K562 (cell line): Measurements from ENCODE around the gene ATP2A2. TPM values are rescaled to one million over a fixed set of nuclear protein-coding genes. Genes with fewer than 3 reads are reported as not detected.

Source experiments
- BMI1 ChIP-seq: fragments of 150-350 bp; IDR thresholded peaks from 2 replicates; pipeline ENCODE4 v1.6.1; 2014; ENCODE audit warnings: low read length
- CBX2 ChIP-seq: fragments of 200-600 bp; sonication (generic); IDR thresholded peaks from one replicate; pipeline ENCODE4 v1.6.1; 2012; ENCODE audit warnings: mild to moderate bottlenecking, low read length, inconsistent platforms; ENCODE audit not compliant: insufficient read depth, poor library complexity, severe bottlenecking
- CREM ChIP-seq: IDR thresholded peaks from 2 replicates; pipeline ENCODE4 v1.6.1; 2014; ENCODE audit warnings: antibody characterized with exemption, low read depth
- FOXP1 ChIP-seq: sonication (generic); formaldehyde crosslinking; IDR thresholded peaks from 2 replicates; pipeline ENCODE4 v1.8.0; 2022; ENCODE audit warnings: mild to moderate bottlenecking, missing genetic modification reagents
- KDM1A ChIP-seq, 2 experiments: fragments of 450-650 bp; IDR thresholded peaks; 2 replicates each; pipeline ENCODE4 v1.6.1; 2016; ENCODE audit warnings: mild to moderate bottlenecking in 2 of 2
- KDM4B ChIP-seq, 2 experiments: fragments of 450-650 bp in 1 of 2; sonication (generic) in 1 of 2; IDR thresholded peaks; 2 replicates each; pipeline ENCODE4 v1.6.1; 2016 to 2017; ENCODE audit warnings: borderline replicate concordance in 2 of 2, antibody characterized with exemption in 1 of 2, low read depth in 1 of 2, mild to moderate bottlenecking in 1 of 2
- NEUROD1 ChIP-seq: fragments of 150-350 bp; IDR thresholded peaks from 2 replicates; pipeline ENCODE4 v1.6.1; 2014; ENCODE audit warnings: borderline replicate concordance, low read length, low read depth; ENCODE audit not compliant: partially characterized antibody
- PHF8 ChIP-seq: fragments of 200-600 bp; sonication (generic); IDR thresholded peaks from 2 replicates; pipeline ENCODE4 v1.6.1; 2012; ENCODE audit warnings: mixed run types, mild to moderate bottlenecking, inconsistent platforms, low read length, moderate library complexity, borderline replicate concordance
- PYGO2 ChIP-seq: fragments of 450-650 bp; IDR thresholded peaks from 2 replicates; pipeline ENCODE4 v1.6.1; 2016; ENCODE audit warnings: mild to moderate bottlenecking, missing genetic modification characterization, moderate library complexity, missing compliant biosample characterization
- SNIP1 ChIP-seq: fragments of 450-650 bp; IDR thresholded peaks from 2 replicates; pipeline ENCODE4 v1.7.1; 2017; ENCODE audit warnings: low read depth, mild to moderate bottlenecking
- SRSF7 ChIP-seq: fragments of 200-400 bp; formaldehyde crosslinking; optimal IDR thresholded peaks from 2 replicates; pipeline ENCODE3; 2017; ENCODE audit warnings: mild to moderate bottlenecking, low read depth, low read length
- ZFX ChIP-seq: sonication (generic); formaldehyde crosslinking; IDR thresholded peaks from 2 replicates; pipeline ENCODE4 v1.8.0; 2022; ENCODE audit warnings: mild to moderate bottlenecking, missing genetic modification reagents, moderate library complexity
- ZNF184 ChIP-seq: sonication (generic); formaldehyde crosslinking; IDR thresholded peaks from 2 replicates; pipeline ENCODE4 v1.5.0; 2020; ENCODE audit warnings: missing genetic modification reagents
- ZNF23 ChIP-seq: fragments of 250-450 bp; sonication (Bioruptor Pico); IDR thresholded peaks from 2 replicates; pipeline ENCODE4 v1.4.0; 2020; ENCODE audit warnings: mild to moderate bottlenecking
- ZNF24 ChIP-seq: fragments of 450-650 bp; IDR thresholded peaks from 2 replicates; pipeline ENCODE4 v1.6.1; 2016
- ZNF384 ChIP-seq: IDR thresholded peaks from 2 replicates; pipeline ENCODE4 v1.6.1; 2012; ENCODE audit warnings: low read depth, low read length, improper control_type of control experiment
- ZSCAN29 ChIP-seq: fragments of 450-650 bp; IDR thresholded peaks from 2 replicates; pipeline ENCODE4 v1.6.1; 2017
- polyA plus RNA-seq, 8 experiments: library from polyadenylated mRNA; depleted of rRNA in 4 of 8; stranded (reverse) in 5 of 8; unstranded in 3 of 8; fragments of >200 nt; fragmentation: Nextera tagmentation in 2 of 8; fragmentation: Illumina TruSeq in 1 of 8; extraction: Ambion mirVana in 2 of 8; extraction: Trizol in 1 of 8; gene quantifications; 2 replicates each; pipeline versions ENCODE4 v1.2.1 to v1.2.3, GENCODE V29; 2011 to 2014; ENCODE audit warnings: inconsistent platforms in 1 of 8, missing spikeins in 1 of 8
- total RNA-seq, 7 experiments: library from RNA; depleted of rRNA in 6 of 7; stranded (reverse); fragments of >200 nt in 6 of 7; fragmentation: Illumina TruSeq in 2 of 7; extraction: Trizol in 2 of 7; gene quantifications; 2 replicates each; pipeline versions ENCODE4 v1.2.1 to v1.2.3, GENCODE V29; 2011 to 2021; ENCODE audit warnings: low replicate concordance in 1 of 7
- TF ChIP-seq, protein P1 (sequence below): fragments of 200-800 bp; sonication (Bioruptor generic); IDR thresholded peaks from 2 replicates; pipeline ENCODE4 v1.6.1; 2017; ENCODE audit warnings: missing genetic modification characterization, missing compliant biosample characterization
- TF ChIP-seq, protein P2 (sequence below), 3 experiments: IDR thresholded peaks in 2 of 3; conservative IDR thresholded peaks in 1 of 3; 2 replicates each; pipeline ENCODE4 v1.5.1; 2011 to 2012; ENCODE audit warnings: low read length in 3 of 3, mild to moderate bottlenecking in 3 of 3, control low read depth in 2 of 3, improper control_type of control experiment in 1 of 3, inconsistent platforms in 1 of 3, low read depth in 1 of 3, mixed read lengths in 1 of 3, moderate library complexity in 1 of 3; ENCODE audit not compliant: insufficient read depth in 2 of 3
- TF ChIP-seq, protein P3 (sequence below): sonication (generic); formaldehyde crosslinking; IDR thresholded peaks from 2 replicates; pipeline ENCODE4 v1.8.1; 2023; ENCODE audit warnings: mild to moderate bottlenecking, missing genetic modification reagents
- TF ChIP-seq, protein P4 (sequence below): fragments of 250-450 bp; sonication (Bioruptor Pico); IDR thresholded peaks from 2 replicates; pipeline ENCODE4 v1.8.0; 2021; ENCODE audit warnings: borderline replicate concordance, mild to moderate bottlenecking, moderate library complexity; ENCODE audit not compliant: poor library complexity, severe bottlenecking

The ATP2A2 gene
- total and polyA plus RNA-seq, 9 of the 15 experiments (the other 6 are each of a cell fraction or from before 2014, with no cell fraction given) = 5.2 to 205 (median 51.6) TPM

DNA sequence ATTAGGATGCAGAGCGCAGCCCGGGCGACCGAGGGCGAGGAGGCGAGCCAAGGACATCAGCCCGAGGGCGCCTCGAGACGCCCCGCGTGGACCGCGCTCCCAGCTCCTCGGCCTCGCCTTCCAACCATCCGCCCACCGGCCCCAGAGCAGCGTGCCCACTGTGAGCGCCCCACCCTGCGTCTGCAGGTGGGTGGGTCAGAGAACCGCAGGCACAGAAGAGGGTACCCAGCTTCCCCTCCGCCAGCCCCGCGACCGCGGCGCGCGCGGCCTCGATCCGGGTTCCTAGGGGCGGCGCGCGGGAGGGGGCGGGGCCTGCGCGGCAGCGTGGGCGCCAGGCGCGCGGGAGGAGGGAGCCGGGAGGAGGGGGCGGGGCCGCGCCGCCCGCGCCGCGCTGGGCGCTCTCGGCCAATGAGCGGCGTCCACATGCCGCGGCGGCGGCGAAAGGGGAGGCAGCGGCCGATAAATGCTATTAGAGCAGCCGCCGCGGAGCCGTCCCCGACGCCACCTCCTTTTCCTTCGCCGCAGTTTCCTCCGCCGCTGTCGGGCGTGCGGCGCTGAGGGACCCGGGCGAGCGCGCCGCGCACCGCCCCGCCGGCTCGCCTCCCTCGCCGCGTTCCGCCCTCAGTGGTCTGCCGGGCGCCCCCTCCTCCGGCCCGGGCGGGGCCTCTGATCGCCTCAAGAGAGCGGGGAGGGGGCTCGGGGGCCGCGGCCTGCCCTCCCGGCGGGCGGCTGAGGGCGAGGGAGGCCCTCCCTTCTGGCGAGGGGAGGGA is at the start of gene ATP2A2 (continued):
- TF ChIP-seq KDM1A (IDR thresholded peaks at IDR 0.05) = no peak
- no peak for TF ChIP-seq KDM4B (IDR thresholded peaks at IDR 0.05; ENCODE audit: borderline replicate concordance in 2 of 2, low read depth in 1 of 2)
- TF ChIP-seq ZNF184 (CRISPR knock-in tag) = no peak
- TF ChIP-seq CBX2 = no peak
- TF ChIP-seq, protein P1, sequence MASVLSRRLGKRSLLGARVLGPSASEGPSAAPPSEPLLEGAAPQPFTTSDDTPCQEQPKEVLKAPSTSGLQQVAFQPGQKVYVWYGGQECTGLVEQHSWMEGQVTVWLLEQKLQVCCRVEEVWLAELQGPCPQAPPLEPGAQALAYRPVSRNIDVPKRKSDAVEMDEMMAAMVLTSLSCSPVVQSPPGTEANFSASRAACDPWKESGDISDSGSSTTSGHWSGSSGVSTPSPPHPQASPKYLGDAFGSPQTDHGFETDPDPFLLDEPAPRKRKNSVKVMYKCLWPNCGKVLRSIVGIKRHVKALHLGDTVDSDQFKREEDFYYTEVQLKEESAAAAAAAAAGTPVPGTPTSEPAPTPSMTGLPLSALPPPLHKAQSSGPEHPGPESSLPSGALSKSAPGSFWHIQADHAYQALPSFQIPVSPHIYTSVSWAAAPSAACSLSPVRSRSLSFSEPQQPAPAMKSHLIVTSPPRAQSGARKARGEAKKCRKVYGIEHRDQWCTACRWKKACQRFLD (CRISPR knock-in tag) = 0 out of 2 replicates have a peak, but pooled peaks have one; percentile 23
- TF ChIP-seq, protein P2, sequence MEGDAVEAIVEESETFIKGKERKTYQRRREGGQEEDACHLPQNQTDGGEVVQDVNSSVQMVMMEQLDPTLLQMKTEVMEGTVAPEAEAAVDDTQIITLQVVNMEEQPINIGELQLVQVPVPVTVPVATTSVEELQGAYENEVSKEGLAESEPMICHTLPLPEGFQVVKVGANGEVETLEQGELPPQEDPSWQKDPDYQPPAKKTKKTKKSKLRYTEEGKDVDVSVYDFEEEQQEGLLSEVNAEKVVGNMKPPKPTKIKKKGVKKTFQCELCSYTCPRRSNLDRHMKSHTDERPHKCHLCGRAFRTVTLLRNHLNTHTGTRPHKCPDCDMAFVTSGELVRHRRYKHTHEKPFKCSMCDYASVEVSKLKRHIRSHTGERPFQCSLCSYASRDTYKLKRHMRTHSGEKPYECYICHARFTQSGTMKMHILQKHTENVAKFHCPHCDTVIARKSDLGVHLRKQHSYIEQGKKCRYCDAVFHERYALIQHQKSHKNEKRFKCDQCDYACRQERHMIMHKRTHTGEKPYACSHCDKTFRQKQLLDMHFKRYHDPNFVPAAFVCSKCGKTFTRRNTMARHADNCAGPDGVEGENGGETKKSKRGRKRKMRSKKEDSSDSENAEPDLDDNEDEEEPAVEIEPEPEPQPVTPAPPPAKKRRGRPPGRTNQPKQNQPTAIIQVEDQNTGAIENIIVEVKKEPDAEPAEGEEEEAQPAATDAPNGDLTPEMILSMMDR (IDR thresholded peaks at IDR 0.05 in 2 of 3, conservative IDR thresholded peaks at IDR 0.05 in 1 of 3; ENCODE audit: insufficient read depth in 2 of 3, low read depth in 1 of 3, low read length in 3 of 3) = no peak
- TF ChIP-seq ZNF384 = no peak
- TF ChIP-seq, protein P3, sequence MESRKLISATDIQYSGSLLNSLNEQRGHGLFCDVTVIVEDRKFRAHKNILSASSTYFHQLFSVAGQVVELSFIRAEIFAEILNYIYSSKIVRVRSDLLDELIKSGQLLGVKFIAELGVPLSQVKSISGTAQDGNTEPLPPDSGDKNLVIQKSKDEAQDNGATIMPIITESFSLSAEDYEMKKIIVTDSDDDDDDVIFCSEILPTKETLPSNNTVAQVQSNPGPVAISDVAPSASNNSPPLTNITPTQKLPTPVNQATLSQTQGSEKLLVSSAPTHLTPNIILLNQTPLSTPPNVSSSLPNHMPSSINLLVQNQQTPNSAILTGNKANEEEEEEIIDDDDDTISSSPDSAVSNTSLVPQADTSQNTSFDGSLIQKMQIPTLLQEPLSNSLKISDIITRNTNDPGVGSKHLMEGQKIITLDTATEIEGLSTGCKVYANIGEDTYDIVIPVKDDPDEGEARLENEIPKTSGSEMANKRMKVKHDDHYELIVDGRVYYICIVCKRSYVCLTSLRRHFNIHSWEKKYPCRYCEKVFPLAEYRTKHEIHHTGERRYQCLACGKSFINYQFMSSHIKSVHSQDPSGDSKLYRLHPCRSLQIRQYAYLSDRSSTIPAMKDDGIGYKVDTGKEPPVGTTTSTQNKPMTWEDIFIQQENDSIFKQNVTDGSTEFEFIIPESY (CRISPR knock-in tag) = peak; percentile 26; the same call in 1 of the 2 replicates
- TF ChIP-seq PHF8 = peak; percentile 91
- TF ChIP-seq ZNF24 = 0 out of 2 replicates have a peak, but pooled peaks have one; percentile 56
- no peak for TF ChIP-seq PYGO2
- peak; percentile 72 for TF ChIP-seq ZFX (CRISPR knock-in tag)
- 0 out of 2 replicates have a peak, but pooled peaks have one; percentile 18 for TF ChIP-seq CREM
- no peak; the same call in 1 of the 2 replicates for TF ChIP-seq FOXP1 (CRISPR knock-in tag)
- TF ChIP-seq SRSF7 = no peak
- TF ChIP-seq SNIP1 = no peak
- TF ChIP-seq, protein P4, sequence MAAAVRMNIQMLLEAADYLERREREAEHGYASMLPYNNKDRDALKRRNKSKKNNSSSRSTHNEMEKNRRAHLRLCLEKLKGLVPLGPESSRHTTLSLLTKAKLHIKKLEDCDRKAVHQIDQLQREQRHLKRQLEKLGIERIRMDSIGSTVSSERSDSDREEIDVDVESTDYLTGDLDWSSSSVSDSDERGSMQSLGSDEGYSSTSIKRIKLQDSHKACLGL (CRISPR knock-in tag) = no peak
- TF ChIP-seq ZNF23 (CRISPR knock-in tag) = no peak
- TF ChIP-seq BMI1 = no peak
- no peak for TF ChIP-seq ZSCAN29
- TF ChIP-seq NEUROD1 = no peak
